Thymus (tissue), 11 donors: ENCODE measurements around the gene LSM14B. TPM values are rescaled to one million over a fixed set of nuclear protein-coding genes. Genes with fewer than 3 reads are reported as not detected.
"Not testable (repeated sequence)": the region's sequence is repeated elsewhere in the genome, so short reads cannot be mapped to it uniquely, and the experiment has no call there.

Source experiments
- DNase-seq, 9 donors: peaks; one replicate each; pipeline ENCODE4 v3.0.0-alpha.2; 2013; ENCODE audit warnings: low spot score in 9 of 9, low read depth in 6 of 9, missing footprints in 1 of 9
- H3K27ac ChIP-seq, 2 donors: one replicate each; pipeline ENCODE4 v1.5.1; 2013; ENCODE audit warnings: control low read depth in 1 of 2, low read depth in 1 of 2, low read length in 1 of 2, mild to moderate bottlenecking in 1 of 2, moderate library complexity in 1 of 2
- H3K27me3 ChIP-seq, 2 donors: one replicate each; pipeline ENCODE4 v1.5.1; 2013; ENCODE audit warnings: low read length in 1 of 2; ENCODE audit not compliant: control insufficient read depth in 2 of 2, insufficient read depth in 1 of 2
- H3K36me3 ChIP-seq, 2 donors: one replicate each; pipeline ENCODE4 v1.5.1; 2013; ENCODE audit warnings: low read length in 1 of 2, mild to moderate bottlenecking in 1 of 2, moderate library complexity in 1 of 2; ENCODE audit not compliant: control insufficient read depth in 2 of 2, insufficient read depth in 2 of 2
- H3K4me1 ChIP-seq, 2 donors: one replicate each; pipeline ENCODE4 v1.5.1; 2013; ENCODE audit warnings: low read length in 2 of 2; ENCODE audit not compliant: control insufficient read depth in 2 of 2, insufficient read depth in 2 of 2
- H3K4me3 ChIP-seq, 2 donors: one replicate each; pipeline ENCODE4 v1.5.1; 2013; ENCODE audit warnings: low read length in 2 of 2, control low read depth in 1 of 2, mild to moderate bottlenecking in 1 of 2
- H3K9me3 ChIP-seq, 2 donors: one replicate each; pipeline ENCODE4 v1.5.1; 2013; ENCODE audit warnings: low read length in 1 of 2, mild to moderate bottlenecking in 1 of 2; ENCODE audit not compliant: control insufficient read depth in 2 of 2, insufficient read depth in 1 of 2
- WGBS: extraction: QIAGEN DNeasy Blood & Tissue Kit; methylation state at CpG from one replicate; pipeline ENCODE4 v1.1.7; 2013; 5-methylcytosine and 5-hydroxymethylcytosine counted together
- polyA plus RNA-seq: library from polyadenylated mRNA; stranded (reverse); fragments of 200-250 nt; gene quantifications from one replicate; pipeline ENCODE4 v1.2.3, GENCODE V29; 2013
- total RNA-seq: library from RNA; stranded (reverse); fragments of 120-200 nt; gene quantifications from one replicate; pipeline ENCODE4 v1.2.4, GENCODE V29; 2013
- donor health status: healthy.

LSM14B gene
- total and polyA plus RNA-seq, 2 donors: 23.1 to 29.9 TPM

DNA sequence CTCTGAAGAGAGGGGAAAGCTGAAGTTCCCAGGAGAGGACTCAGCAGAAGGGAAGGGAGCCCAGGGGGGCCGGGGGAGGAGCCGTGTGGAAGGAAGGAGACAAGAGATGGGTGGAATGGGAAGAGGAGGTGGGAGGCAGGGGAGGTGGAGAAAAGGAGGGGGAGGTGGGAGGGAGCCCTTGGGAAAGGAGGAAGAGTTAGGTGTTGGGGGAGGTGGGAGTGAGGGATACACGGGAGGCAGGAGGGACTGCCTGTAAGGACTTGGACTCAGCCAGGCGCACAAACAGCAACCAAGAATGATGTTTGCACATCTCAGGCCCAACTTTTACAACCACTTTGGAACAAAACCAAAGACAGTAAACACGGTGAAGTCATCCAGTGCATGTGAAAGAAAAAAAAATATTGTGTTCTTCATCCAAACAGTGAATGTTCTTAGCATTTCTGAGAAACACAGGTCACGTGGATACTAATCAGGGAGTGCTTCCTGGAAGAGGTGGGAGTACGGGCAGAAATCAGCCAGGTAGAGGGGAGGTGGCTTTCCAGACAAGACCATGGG is 17.4 kb upstream of the LSM14B start:
- no peak for DNase-seq
- Histone ChIP-seq H3K36me3 (no peaks in the 10 kb centered on the region), H3K4me1 (no peaks in the 10 kb centered on the region), H3K27ac (no peak overlapping the region), H3K4me3 (no peak overlapping the region), H3K9me3 (peaks cover 9 to 48% of the 10 kb centered on the region in 2 donors), H3K27me3 (peaks cover 0 to 14% of the 10 kb centered on the region in 2 donors)
- 67% methylated on average over 7 of the region's 7 CpGs for WGBS

- DNase-seq: no peak
- Histone ChIP-seq H3K9me3 (peaks cover 9 to 45% of the 10 kb centered on the region in 2 donors), H3K4me1 (no peaks in the 10 kb centered on the region), H3K36me3 (no peaks in the 10 kb centered on the region), H3K27me3 (peaks cover 0 to 14% of the 10 kb centered on the region in 2 donors), H3K27ac (no peak overlapping the region), H3K4me3 (no peak overlapping the region)
- 95% methylated on average over 5 of the region's 5 CpGs for WGBS
These were observed 16.7 kb upstream of the LSM14B start for GRCh38 chr20:62105592-62105991.

DNA sequence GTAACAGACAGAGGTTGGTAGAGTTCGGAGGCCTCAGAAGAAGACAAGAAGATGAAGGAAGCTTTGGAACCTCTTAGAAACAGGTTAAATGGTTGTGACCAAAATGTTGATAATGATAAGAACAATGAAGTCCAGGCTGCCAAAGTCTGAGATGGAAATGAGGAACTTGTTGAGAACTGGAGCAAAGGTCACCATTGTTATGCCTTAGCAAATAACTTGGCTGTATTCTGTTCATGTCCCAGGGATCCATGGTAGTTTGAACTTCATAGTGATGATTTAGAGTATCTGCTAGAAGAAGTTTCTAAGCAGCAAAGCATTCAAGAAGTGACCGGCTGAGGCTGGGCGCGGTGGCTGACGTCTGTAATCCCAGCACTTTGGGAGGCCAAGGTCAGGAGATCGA is 11.1 kb upstream of the LSM14B start:
- Histone ChIP-seq H3K4me3 (no peak overlapping the region), H3K4me1 (no peaks in the 10 kb centered on the region), H3K27ac (no peak overlapping the region), H3K36me3 (no peaks in the 10 kb centered on the region), H3K9me3 (peaks cover 2 to 42% of the 10 kb centered on the region in 2 donors), H3K27me3 (peaks cover 0 to 3% of the 10 kb centered on the region in 2 donors)
- no peak for DNase-seq
- 98% methylated on average over 6 of the region's 6 CpGs for WGBS

GRCh38 chr20:62112368-62112767 is 9.9 kb upstream of the LSM14B start:
- Histone ChIP-seq H3K4me1 (peaks cover 4 to 6% of the 10 kb centered on the region in 2 donors), H3K27ac (no peak overlapping the region), H3K9me3 (peaks cover 2 to 34% of the 10 kb centered on the region in 2 donors), H3K4me3 (no peak overlapping the region), H3K36me3 (no peaks in the 10 kb centered on the region), H3K27me3 (peaks cover 0 to 6% of the 10 kb centered on the region in 2 donors)
- DNase-seq: no peak
- WGBS: 97% methylated on average over 6 of the region's 6 CpGs

DNA sequence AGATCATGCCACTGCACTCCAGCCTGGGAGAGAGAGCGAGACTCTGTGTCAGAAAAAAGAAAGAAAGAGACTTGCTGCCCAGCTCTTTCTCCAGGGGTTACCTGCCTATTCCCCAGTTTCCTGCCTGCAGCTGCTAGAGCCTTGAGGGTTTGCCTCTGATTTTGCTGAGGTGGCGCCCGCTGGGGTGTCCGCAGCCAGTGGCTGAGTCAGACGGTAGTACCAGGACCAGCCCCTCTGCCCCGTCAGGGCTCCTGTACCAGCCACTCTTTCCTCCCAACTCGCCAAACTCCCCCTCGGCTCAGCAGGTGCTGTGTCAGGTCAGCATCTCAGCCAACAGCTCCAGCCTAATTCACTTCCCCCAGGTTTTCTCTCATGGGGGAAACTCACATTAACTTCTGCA is 7.4 kb upstream of the LSM14B start:
- Histone ChIP-seq H3K27me3 (peaks cover 0 to 13% of the 10 kb centered on the region in 2 donors), H3K27ac (no peak overlapping the region), H3K4me1 (peaks cover 28 to 31% of the 10 kb centered on the region in 2 donors), H3K36me3 (no peaks in the 10 kb centered on the region), H3K9me3 (peaks cover 1 to 30% of the 10 kb centered on the region in 2 donors), H3K4me3 (no peak overlapping the region)
- WGBS: 51% methylated on average over 8 of the region's 8 CpGs
- no peak for DNase-seq

DNA sequence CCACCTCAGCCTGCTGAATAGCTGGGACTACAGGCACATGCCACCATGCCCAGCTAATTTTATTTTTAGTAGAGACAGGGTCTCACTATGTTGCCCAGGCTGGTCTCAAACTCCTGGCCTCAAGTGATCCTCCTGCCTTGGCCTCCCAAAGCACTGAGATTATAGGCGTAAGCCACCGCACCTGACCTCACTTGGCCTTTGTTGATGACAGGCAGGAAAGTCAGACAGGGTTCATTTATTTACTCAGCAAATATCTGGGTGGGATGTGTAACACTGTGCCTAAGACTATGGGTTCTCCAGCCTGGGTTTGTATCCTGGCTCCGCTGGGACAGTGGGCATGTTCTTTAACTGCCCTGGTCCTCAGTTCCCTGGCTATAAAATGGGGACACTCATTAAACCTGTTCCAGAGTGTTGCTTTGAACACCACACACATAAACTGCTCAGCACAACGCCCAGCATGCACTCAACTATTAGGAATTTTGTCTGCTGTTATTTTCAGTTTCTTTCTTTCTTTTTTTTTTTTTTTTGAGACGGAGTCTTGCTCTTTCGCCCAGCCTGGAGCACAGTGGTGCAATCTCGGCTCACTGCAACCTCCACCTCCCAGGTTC is 6.4 kb upstream of the LSM14B start:
- not testable (repeated sequence) for DNase-seq, H3K4me3 ChIP-seq, H3K27ac ChIP-seq, H3K36me3 ChIP-seq
- WGBS: 94% methylated on average over 7 of the region's 7 CpGs
- Histone ChIP-seq H3K9me3 (peaks cover 1 to 30% of the 10 kb centered on the region in 2 donors), H3K27me3 (peaks cover 0 to 13% of the 10 kb centered on the region in 2 donors), H3K4me1 (peaks cover 30 to 41% of the 10 kb centered on the region in 2 donors)

DNA sequence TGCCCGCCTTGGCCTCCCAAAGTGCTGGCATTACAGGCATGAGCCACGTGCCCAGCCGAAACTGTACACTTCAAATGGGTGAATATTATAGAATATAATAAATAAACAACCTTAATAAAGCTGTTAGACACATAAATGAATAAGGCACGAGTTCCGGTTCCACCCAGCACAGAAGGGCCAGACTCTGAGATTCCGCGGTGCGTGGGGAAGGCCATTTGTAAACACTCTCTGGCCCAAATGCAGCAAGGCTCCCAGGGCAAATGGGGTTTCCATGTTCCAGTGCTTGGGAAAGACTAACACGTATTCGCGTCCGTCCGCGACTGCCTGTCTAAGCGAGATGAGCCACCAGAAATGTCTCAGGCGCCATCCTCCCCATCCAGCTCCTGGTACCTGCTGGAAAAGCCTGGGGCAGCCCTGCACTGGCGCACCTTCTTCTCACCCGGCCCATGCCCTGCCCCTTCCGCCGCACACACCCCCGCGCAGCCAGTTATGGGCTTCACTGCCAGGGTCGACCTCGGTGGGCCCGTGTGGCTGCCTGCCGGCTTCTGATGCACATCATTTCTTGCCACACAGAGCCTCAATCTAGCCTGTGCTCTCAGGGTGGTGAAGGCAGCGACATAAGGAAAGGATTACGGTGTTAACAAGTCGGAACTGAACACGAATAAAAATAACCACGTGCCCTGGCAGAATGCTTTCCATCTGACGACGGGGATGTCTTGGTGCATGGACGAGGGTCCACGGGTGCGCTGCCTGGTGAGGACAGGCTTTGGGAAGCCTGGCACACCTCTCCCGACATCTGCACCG is 5.5 kb upstream of the LSM14B start:
- H3K27me3 ChIP-seq: peaks cover 0 to 13% of the 10 kb centered on the region in 2 donors
- WGBS: 93% methylated on average over 38 of the region's 38 CpGs
- H3K4me3 ChIP-seq: no peak overlapping the region
- H3K27ac ChIP-seq: no peak overlapping the region
- no peaks in the 10 kb centered on the region for H3K36me3 ChIP-seq
- H3K4me1 ChIP-seq: peaks cover 33 to 48% of the 10 kb centered on the region in 2 donors
- peaks cover 1 to 29% of the 10 kb centered on the region in 2 donors for H3K9me3 ChIP-seq
- no peak for DNase-seq

- no peak overlapping the region for H3K27ac ChIP-seq
- peaks cover 33 to 48% of the 10 kb centered on the region in 2 donors for H3K4me1 ChIP-seq
- peak in 1 of 9 donors; percentile 28 for DNase-seq
- peaks cover 0 to 13% of the 10 kb centered on the region in 2 donors for H3K27me3 ChIP-seq
- WGBS: 81% methylated on average over 9 of the region's 9 CpGs
- H3K36me3 ChIP-seq: no peaks in the 10 kb centered on the region
- H3K4me3 ChIP-seq: no peak overlapping the region
- peaks cover under 1 to 23% of the 10 kb centered on the region in 2 donors for H3K9me3 ChIP-seq
These were observed 5.0 kb upstream of the LSM14B start for GRCh38 chr20:62117362-62117646.

GRCh38 chr20:62117658-62118057 is 4.6 kb upstream of the LSM14B start:
- H3K4me3 ChIP-seq: no peak overlapping the region
- H3K27me3 ChIP-seq: peaks cover 0 to 13% of the 10 kb centered on the region in 2 donors
- peak in 6 of 9 donors; percentile 42 to 90 (median 76) for DNase-seq
- no peaks in the 10 kb centered on the region for H3K36me3 ChIP-seq
- H3K9me3 ChIP-seq: peaks cover 0 to 20% of the 10 kb centered on the region in 2 donors
- peaks cover 33 to 48% of the 10 kb centered on the region in 2 donors for H3K4me1 ChIP-seq
- peak overlapping the region; percentile 10 for H3K27ac ChIP-seq
- 22% methylated on average over 15 of the region's 15 CpGs for WGBS
